DOHH2 (cell line): Measurements from ENCODE around the gene MYCBP2.

ENCODE experiments used
- EZH2phosphoT487 ChIP-seq: fragments of 200-600 bp; sonication (generic); IDR thresholded peaks from 2 replicates; pipeline ENCODE4 v1.6.1; 2017; ENCODE audit warnings: borderline replicate concordance, mild to moderate bottlenecking, antibody characterized with exemption, low read length, moderate library complexity, mixed read lengths
- TF ChIP-seq, protein P1 (sequence below): fragments of 200-600 bp; sonication (generic); IDR thresholded peaks from one replicate; pipeline ENCODE4 v1.5.1; 2014; ENCODE audit warnings: antibody characterized with exemption, mild to moderate bottlenecking, low read depth, low read length; ENCODE audit not compliant: poor library complexity, severe bottlenecking

DNA sequence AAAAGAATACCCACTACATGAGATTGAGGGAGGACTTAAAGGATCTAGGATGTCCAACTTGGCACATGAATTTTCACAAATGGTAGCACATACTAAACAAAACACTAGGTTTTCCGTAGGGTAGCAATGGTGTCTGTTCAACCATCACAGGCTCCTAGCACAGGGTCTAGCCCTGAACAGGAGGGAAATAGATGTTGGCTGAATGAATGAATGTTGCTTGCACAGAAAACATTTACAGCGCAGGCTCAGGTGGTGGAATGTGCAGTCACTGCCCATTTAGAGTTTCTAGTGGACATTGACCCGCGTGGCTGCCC is 1.9 kb upstream of the MYCBP2 start:
- TF ChIP-seq, protein P1, sequence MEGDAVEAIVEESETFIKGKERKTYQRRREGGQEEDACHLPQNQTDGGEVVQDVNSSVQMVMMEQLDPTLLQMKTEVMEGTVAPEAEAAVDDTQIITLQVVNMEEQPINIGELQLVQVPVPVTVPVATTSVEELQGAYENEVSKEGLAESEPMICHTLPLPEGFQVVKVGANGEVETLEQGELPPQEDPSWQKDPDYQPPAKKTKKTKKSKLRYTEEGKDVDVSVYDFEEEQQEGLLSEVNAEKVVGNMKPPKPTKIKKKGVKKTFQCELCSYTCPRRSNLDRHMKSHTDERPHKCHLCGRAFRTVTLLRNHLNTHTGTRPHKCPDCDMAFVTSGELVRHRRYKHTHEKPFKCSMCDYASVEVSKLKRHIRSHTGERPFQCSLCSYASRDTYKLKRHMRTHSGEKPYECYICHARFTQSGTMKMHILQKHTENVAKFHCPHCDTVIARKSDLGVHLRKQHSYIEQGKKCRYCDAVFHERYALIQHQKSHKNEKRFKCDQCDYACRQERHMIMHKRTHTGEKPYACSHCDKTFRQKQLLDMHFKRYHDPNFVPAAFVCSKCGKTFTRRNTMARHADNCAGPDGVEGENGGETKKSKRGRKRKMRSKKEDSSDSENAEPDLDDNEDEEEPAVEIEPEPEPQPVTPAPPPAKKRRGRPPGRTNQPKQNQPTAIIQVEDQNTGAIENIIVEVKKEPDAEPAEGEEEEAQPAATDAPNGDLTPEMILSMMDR, result no peak
- TF ChIP-seq EZH2phosphoT487, result no peak
